Measurements from ENCODE around the gene SNX4. TPM values are rescaled to one million over a fixed set of nuclear protein-coding genes. Genes with fewer than 3 reads are reported as not detected.

Gene SNX4
- polyA plus RNA-seq, 1 of the 3 experiments (the other 2 are of a cell fraction) = 5.1 TPM

GRCh38 chr3:125434582-125435011 is 85.4 kb downstream of the SNX4 start:
- Histone ChIP-seq H3K9ac (no peak overlapping the region), H3K27ac (ENCODE audit: low read depth in 2 of 2, low read length in 1 of 2) (no peak overlapping the region), H3K36me3 (replicated peaks in 1 of 2; ENCODE audit: control insufficient read depth in 1 of 2, insufficient read depth in 2 of 2, low read length in 1 of 2) (no peaks in the 10 kb centered on the region), H3K4me3 (ENCODE audit: low read depth in 2 of 2, low read length in 1 of 2) (no peak overlapping the region), H3K79me2 (ENCODE audit: insufficient read depth) (no peaks in the 10 kb centered on the region), H3K9me3 (no peaks in the 10 kb centered on the region), H3K9me2 (no peaks in the 10 kb centered on the region), H2AFZ (ENCODE audit: low read depth) (no peak overlapping the region), H3F3A (replicated peaks; ENCODE audit: insufficient read depth) (no peaks in the 10 kb centered on the region), H4K20me1 (ENCODE audit: insufficient read depth) (no peaks in the 10 kb centered on the region), H3K4me1 (ENCODE audit: control insufficient read depth in 1 of 2, insufficient read depth in 2 of 2, low read depth in 1 of 2, low read length in 1 of 2) (peaks cover 0 to 6% of the 10 kb centered on the region in 2 experiments; a peak in 1 of 4 replicates), H3K4me2 (no peak overlapping the region), H3K27me3 (ENCODE audit: insufficient read depth) (no peaks in the 10 kb centered on the region)
- DNase-seq = no peak
- ChIA-PET CTCF (interaction anchor here (1.2 to 7.6 kb wide), 3 partner anchors 437 to 673 kb away, joined by 3 to 93 read pairs (median 4); no protein-coding TSS in a partner anchor), POLR2A (no interaction called here)
- WGBS (ENCODE audit: low lambda C conversion rate) = 85% methylated on average over 6 of the region's 6 CpGs
- TF ChIP-seq CTCF (IDR thresholded peaks at IDR 0.05) (no peak), USF1 (IDR thresholded peaks at IDR 0.05; ENCODE audit: borderline replicate concordance, low read depth) (no peak), PBX3 (IDR thresholded peaks at IDR 0.05) (no peak), FOXJ3 (CRISPR knock-in tag; IDR thresholded peaks at IDR 0.05) (no peak), NRF1 (IDR thresholded peaks at IDR 0.05; ENCODE audit: low read depth, low read length) (no peak), TCF12 (IDR thresholded peaks at IDR 0.05) (no peak)

- H3K9ac ChIP-seq = no peak overlapping the region
- ChIA-PET CTCF (interaction anchor here (1.2 to 7.6 kb wide), 3 partner anchors 436 to 672 kb away, joined by 3 to 93 read pairs (median 7); no protein-coding TSS in a partner anchor), POLR2A (no interaction called here)
- no peak overlapping the region for H2AFZ ChIP-seq (ENCODE audit: low read depth)
- TF ChIP-seq FOXJ3 (CRISPR knock-in tag; IDR thresholded peaks at IDR 0.05) = no peak
- TF ChIP-seq IRF3 (IDR thresholded peaks at IDR 0.05; ENCODE audit: low read depth, low read length) = no peak
- no peaks in the 10 kb centered on the region for H3K79me2 ChIP-seq (ENCODE audit: insufficient read depth)
- no peak overlapping the region for H3K4me2 ChIP-seq
- H3K27me3 ChIP-seq (ENCODE audit: insufficient read depth) = no peaks in the 10 kb centered on the region
- no peaks in the 10 kb centered on the region for H3F3A ChIP-seq (replicated peaks; ENCODE audit: insufficient read depth)
- peaks cover 0 to 6% of the 10 kb centered on the region in 2 experiments; a peak in 1 of 4 replicates for H3K4me1 ChIP-seq (ENCODE audit: control insufficient read depth in 1 of 2, insufficient read depth in 2 of 2, low read depth in 1 of 2, low read length in 1 of 2)
- WGBS (ENCODE audit: low lambda C conversion rate) = 98% methylated on average over 6 of the region's 6 CpGs
- no peak overlapping the region for H3K4me3 ChIP-seq (ENCODE audit: low read depth in 2 of 2, low read length in 1 of 2)
- H4K20me1 ChIP-seq (ENCODE audit: insufficient read depth) = no peaks in the 10 kb centered on the region
- no peak overlapping the region for H3K27ac ChIP-seq (ENCODE audit: low read depth in 2 of 2, low read length in 1 of 2)
- DNase-seq = no peak
- H3K36me3 ChIP-seq (replicated peaks in 1 of 2; ENCODE audit: control insufficient read depth in 1 of 2, insufficient read depth in 2 of 2, low read length in 1 of 2) = no peaks in the 10 kb centered on the region
- H3K9me3 ChIP-seq = no peaks in the 10 kb centered on the region
- H3K9me2 ChIP-seq = no peaks in the 10 kb centered on the region
Measured at GRCh38 chr3:125433611-125434041, 86.4 kb downstream of the SNX4 start.

All from SK-N-SH (cell line).